ENCODE results near the gene ALDH9A1.
"Not testable (repeated sequence)": the region's sequence is repeated elsewhere in the genome, so short reads cannot be mapped to it uniquely, and the experiment has no call there.

The ALDH9A1 gene

GRCh38 chr1:165697881-165698760 is at the start of gene ALDH9A1:
ALDH9A1 (minus strand) TSS chr1:165698562; CDS start chr1:165698558, 4 bp downstream.
- H3K4me3 ChIP-seq (ENCODE audit: low read depth, low read length) = peak within 1 kb of the TSS; percentile 87

GRCh38 chr1:165747632-165748447 is 49.5 kb upstream of the ALDH9A1 start:
- no peak overlapping the region for H3K4me3 ChIP-seq (ENCODE audit: low read depth, low read length)

GRCh38 chr1:165744913-165745312 is 46.6 kb upstream of the ALDH9A1 start:
- H3K4me3 ChIP-seq (ENCODE audit: low read depth, low read length) = not testable (repeated sequence)

- no peak overlapping the region for H3K4me3 ChIP-seq (ENCODE audit: low read depth, low read length)
Observed at GRCh38 chr1:165742194-165742593, 43.8 kb upstream of the ALDH9A1 start.

GRCh38 chr1:165738794-165739193 is 40.4 kb upstream of the ALDH9A1 start:
- H3K4me3 ChIP-seq (ENCODE audit: low read depth, low read length) = no peak overlapping the region

GRCh38 chr1:165737196-165737595 is 38.8 kb upstream of the ALDH9A1 start:
- no peak overlapping the region for H3K4me3 ChIP-seq (ENCODE audit: low read depth, low read length)

- no peak overlapping the region for H3K4me3 ChIP-seq (ENCODE audit: low read depth, low read length)
Observed at GRCh38 chr1:165734906-165735305, 36.5 kb upstream of the ALDH9A1 start.

- H3K4me3 ChIP-seq (ENCODE audit: low read depth, low read length) = no peak overlapping the region
Observed at GRCh38 chr1:165726841-165727240, 28.5 kb upstream of the ALDH9A1 start.

- H3K4me3 ChIP-seq (ENCODE audit: low read depth, low read length) = no peak overlapping the region
Observed at GRCh38 chr1:165726169-165726568, 27.8 kb upstream of the ALDH9A1 start.

GRCh38 chr1:165717918-165718515 is 19.7 kb upstream of the ALDH9A1 start:
- no peak overlapping the region for H3K4me3 ChIP-seq (ENCODE audit: low read depth, low read length)

GRCh38 chr1:165716265-165717051 is 18.1 kb upstream of the ALDH9A1 start:
- H3K4me3 ChIP-seq (ENCODE audit: low read depth, low read length) = not testable (repeated sequence)

GRCh38 chr1:165712764-165713163 is 14.4 kb upstream of the ALDH9A1 start:
- no peak overlapping the region for H3K4me3 ChIP-seq (ENCODE audit: low read depth, low read length)

GRCh38 chr1:165707984-165708706 is 9.8 kb upstream of the ALDH9A1 start:
- no peak overlapping the region for H3K4me3 ChIP-seq (ENCODE audit: low read depth, low read length)

- no peak overlapping the region for H3K4me3 ChIP-seq (ENCODE audit: low read depth, low read length)
Observed at GRCh38 chr1:165703648-165704047, 5.3 kb upstream of the ALDH9A1 start.

GRCh38 chr1:165701922-165702321 is 3.6 kb upstream of the ALDH9A1 start:
- H3K4me3 ChIP-seq (ENCODE audit: low read depth, low read length) = not testable (repeated sequence)

- no peak overlapping the region for H3K4me3 ChIP-seq (ENCODE audit: low read depth, low read length)
Observed at GRCh38 chr1:165699577-165699976, 1.2 kb upstream of the ALDH9A1 start.

GRCh38 chr1:165698761-165699052 is 345 bp upstream of the ALDH9A1 start:
- H3K4me3 ChIP-seq (ENCODE audit: low read depth, low read length) = peak overlapping the region; percentile 65

- peak overlapping the region; percentile 87 for H3K4me3 ChIP-seq (ENCODE audit: low read depth, low read length)
Observed at GRCh38 chr1:165697491-165697880, 876 bp downstream of the ALDH9A1 start.

- H3K4me3 ChIP-seq (ENCODE audit: low read depth, low read length) = peak overlapping the region; percentile 6
Observed at GRCh38 chr1:165696625-165697100, 1.7 kb downstream of the ALDH9A1 start.

- H3K4me3 ChIP-seq (ENCODE audit: low read depth, low read length) = no peak overlapping the region
Observed at GRCh38 chr1:165695031-165695430, 3.3 kb downstream of the ALDH9A1 start.
